Nephron (organoid): ENCODE measurements around the gene ALKBH6.
A peak's percentile ranks its signal among the peaks of the same experiment; 100 is the strongest.

ENCODE experiments used
- H3K27ac Mint-ChIP-seq, 3 experiments: 2 replicates each; pipeline ENCODE4 v1.8.0; 2020; ENCODE audit warnings: mixed read lengths in 3 of 3, mild to moderate bottlenecking in 2 of 3, moderate library complexity in 1 of 3
- H3K27me3 Mint-ChIP-seq: 2 replicates; pipeline ENCODE4 v1.8.0; 2021; ENCODE audit warnings: low read depth, mild to moderate bottlenecking, moderate library complexity, mixed read lengths
- H3K36me3 Mint-ChIP-seq: 2 replicates; pipeline ENCODE4 v1.8.0; 2020; ENCODE audit warnings: low read depth, mixed read lengths
- H3K4me1 Mint-ChIP-seq: 2 replicates; pipeline ENCODE4 v1.8.0; 2020; ENCODE audit warnings: mixed read lengths
- H3K4me3 Mint-ChIP-seq, 3 experiments: 2 replicates each; pipeline ENCODE4 v1.8.0; 2020; ENCODE audit warnings: mild to moderate bottlenecking in 3 of 3, mixed read lengths in 3 of 3, moderate library complexity in 2 of 3
- H3K9me3 Mint-ChIP-seq: 2 replicates; pipeline ENCODE4 v1.8.0; 2020; ENCODE audit warnings: mixed read lengths
- CTCF ChIP-seq, 3 experiments: fragments of 200-600 bp; sonication (generic); IDR thresholded peaks; one replicate each; pipeline ENCODE4 v1.5.0; 2021; ENCODE audit warnings: antibody characterized with exemption in 3 of 3; ENCODE audit not compliant: unreplicated experiment in 3 of 3

The ALKBH6 gene

GRCh38 chr19:36026091-36026876 lies 12.3 kb upstream of the ALKBH6 start:
- TF ChIP-seq CTCF (IDR thresholded peaks at IDR 0.05; ENCODE audit: unreplicated experiment in 3 of 3), result no peak
- Mint-ChIP-seq H3K27me3 (no peaks in the 10 kb centered on the region), H3K9me3 (no peaks in the 10 kb centered on the region), H3K4me3 (no peak overlapping the region), H3K4me1 (peaks cover 13% of the 10 kb centered on the region), H3K36me3 (peaks cover 40% of the 10 kb centered on the region), H3K27ac (no peak overlapping the region)

- Mint-ChIP-seq H3K27ac (no peak overlapping the region), H3K36me3 (peaks cover 44% of the 10 kb centered on the region), H3K4me3 (no peak overlapping the region), H3K27me3 (no peaks in the 10 kb centered on the region), H3K9me3 (no peaks in the 10 kb centered on the region), H3K4me1 (peaks cover 8% of the 10 kb centered on the region)
- TF ChIP-seq CTCF (IDR thresholded peaks at IDR 0.05; ENCODE audit: unreplicated experiment in 3 of 3), result no peak
These were observed 11.5 kb upstream of the ALKBH6 start for GRCh38 chr19:36025541-36025940.

DNA sequence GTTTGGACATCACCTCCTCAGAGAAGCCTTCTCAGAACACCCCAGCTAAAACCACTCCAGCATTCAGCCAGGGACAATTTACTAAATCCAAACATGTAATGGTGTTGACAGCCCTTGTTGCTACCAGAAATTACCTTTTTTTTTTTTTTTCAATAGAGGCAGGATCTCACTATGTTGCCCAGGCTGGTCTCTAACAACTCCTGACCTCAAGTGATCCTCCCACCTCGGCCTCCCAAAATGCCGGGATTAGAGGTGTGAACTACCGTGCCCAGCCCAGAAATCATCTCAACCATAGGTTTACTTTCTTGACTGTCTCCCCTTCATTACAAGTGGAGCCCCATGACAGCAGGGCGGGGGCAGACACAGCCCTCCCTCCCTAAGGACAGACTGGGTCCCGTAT lies 9.4 kb upstream of the ALKBH6 start:
- H3K27me3 Mint-ChIP-seq, result no peaks in the 10 kb centered on the region
- peaks cover 43% of the 10 kb centered on the region for H3K36me3 Mint-ChIP-seq
- H3K4me3 Mint-ChIP-seq, result no peak overlapping the region
- no peak for TF ChIP-seq CTCF (IDR thresholded peaks at IDR 0.05; ENCODE audit: unreplicated experiment in 3 of 3)
- H3K27ac Mint-ChIP-seq, result no peak overlapping the region
- no peaks in the 10 kb centered on the region for H3K9me3 Mint-ChIP-seq
- no peaks in the 10 kb centered on the region for H3K4me1 Mint-ChIP-seq

DNA sequence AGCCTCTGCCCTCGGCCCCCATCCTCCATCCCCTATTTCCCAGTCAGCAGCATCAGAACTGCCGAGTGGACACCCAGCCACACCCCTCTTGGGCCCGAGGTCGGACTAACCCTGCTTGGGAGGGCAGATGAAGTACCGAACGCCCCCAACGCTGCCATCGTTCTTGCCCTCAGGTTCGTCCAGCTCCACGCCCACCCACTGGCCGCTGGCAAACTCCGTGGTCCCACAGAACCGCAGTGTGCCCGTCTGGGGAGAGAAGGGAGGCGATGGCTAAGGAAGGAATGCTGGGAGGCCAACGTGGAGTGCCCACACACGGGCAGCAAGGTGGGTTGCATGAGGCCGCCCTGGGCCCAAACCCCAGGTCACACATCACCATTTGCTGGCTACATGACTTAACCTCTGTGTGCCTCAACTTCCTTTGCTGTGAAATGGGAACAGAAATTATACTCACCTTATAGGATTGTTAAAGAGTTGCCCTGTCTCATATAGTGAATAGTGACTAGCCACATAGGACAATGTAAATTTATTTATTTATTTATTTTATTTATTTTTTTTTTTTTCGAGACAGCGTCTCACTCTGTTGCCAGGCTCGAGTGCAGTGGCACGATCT lies 5.2 kb upstream of the ALKBH6 start:
- Mint-ChIP-seq H3K36me3 (peaks cover 51% of the 10 kb centered on the region), H3K9me3 (no peaks in the 10 kb centered on the region), H3K4me1 (peaks cover 7% of the 10 kb centered on the region), H3K27ac (no peak overlapping the region), H3K27me3 (no peaks in the 10 kb centered on the region), H3K4me3 (no peak overlapping the region)
- no peak for TF ChIP-seq CTCF (IDR thresholded peaks at IDR 0.05; ENCODE audit: unreplicated experiment in 3 of 3)

GRCh38 chr19:36013280-36014011 lies 567 bp downstream of the ALKBH6 start:
- Mint-ChIP-seq H3K4me1 (peaks cover 26% of the 10 kb centered on the region), H3K27me3 (peaks cover 11% of the 10 kb centered on the region), H3K36me3 (peaks cover 28% of the 10 kb centered on the region), H3K9me3 (no peaks in the 10 kb centered on the region), H3K27ac (peak overlapping the region; percentile 10 to 89 (median 43)), H3K4me3 (peak overlapping the region; percentile 94 to 96 (median 95))
- no peak for TF ChIP-seq CTCF (IDR thresholded peaks at IDR 0.05; ENCODE audit: unreplicated experiment in 3 of 3)
